Measurements from ENCODE around the gene TMEM132C.

Gene TMEM132C

GRCh38 chr12:128339631-128340030 is 72.7 kb downstream of the TMEM132C start:
- no peak for DNase-seq

- no peak for DNase-seq
Observed at GRCh38 chr12:128353301-128353700, 86.3 kb downstream of the TMEM132C start.

- DNase-seq = no peak
Observed at GRCh38 chr12:128356547-128356946, 89.6 kb downstream of the TMEM132C start.

- no peak for DNase-seq
Observed at GRCh38 chr12:128361400-128361995, 94.5 kb downstream of the TMEM132C start.

- DNase-seq = no peak
Observed at GRCh38 chr12:128365032-128365431, 98.1 kb downstream of the TMEM132C start.

- DNase-seq = no peak
Observed at GRCh38 chr12:128365651-128366231, 98.8 kb downstream of the TMEM132C start.

GRCh38 chr12:128367961-128368360 is 101.0 kb downstream of the TMEM132C start:
- no peak for DNase-seq

- DNase-seq = no peak
Observed at GRCh38 chr12:128381541-128381940, 114.6 kb downstream of the TMEM132C start.

GRCh38 chr12:128381946-128382345 is 115.0 kb downstream of the TMEM132C start:
- DNase-seq = no peak

- no peak for DNase-seq
Observed at GRCh38 chr12:128382946-128383345, 116.0 kb downstream of the TMEM132C start.

GRCh38 chr12:128383357-128383937 is 116.5 kb downstream of the TMEM132C start:
- DNase-seq = no peak

GRCh38 chr12:128385736-128386135 is 118.8 kb downstream of the TMEM132C start:
- no peak for DNase-seq

GRCh38 chr12:128387811-128388422 is 120.9 kb downstream of the TMEM132C start:
- DNase-seq = no peak

GRCh38 chr12:128388461-128389000 is 121.6 kb downstream of the TMEM132C start:
- DNase-seq = no peak

- DNase-seq = no peak
Observed at GRCh38 chr12:128393346-128393745, 126.4 kb downstream of the TMEM132C start.

- no peak for DNase-seq
Observed at GRCh38 chr12:128394137-128394536, 127.2 kb downstream of the TMEM132C start.

- DNase-seq = no peak
Observed at GRCh38 chr12:128399253-128399652, 132.3 kb downstream of the TMEM132C start.

GRCh38 chr12:128402486-128403243 is 135.7 kb downstream of the TMEM132C start:
- no peak for DNase-seq

GRCh38 chr12:128408669-128409068 is 141.7 kb downstream of the TMEM132C start:
- DNase-seq = no peak

- DNase-seq = no peak
Observed at GRCh38 chr12:128415036-128415560, 148.1 kb downstream of the TMEM132C start.

GRCh38 chr12:128418944-128419343 is 152.0 kb downstream of the TMEM132C start:
- DNase-seq = no peak

- no peak for DNase-seq
Observed at GRCh38 chr12:128420163-128420562, 153.2 kb downstream of the TMEM132C start.

GRCh38 chr12:128421375-128421774 is 154.4 kb downstream of the TMEM132C start:
- no peak for DNase-seq

All from NCI-H446 (cell line).